Epithelial cell of proximal tubule (primary cell): ENCODE results near the gene TTC21A. TPM values are rescaled to one million over a fixed set of nuclear protein-coding genes. Genes with fewer than 3 reads are reported as not detected.
A peak's percentile ranks its signal among the peaks of the same experiment; 100 is the strongest.
"Not testable (repeated sequence)": the region's sequence is repeated elsewhere in the genome, so short reads cannot be mapped to it uniquely, and the experiment has no call there.

Experiments
- DNase-seq: peaks from one replicate; pipeline ENCODE4 v3.0.0-alpha.2; 2011; ENCODE audit warnings: low read depth
- H3K4me3 ChIP-seq: 2 replicates; pipeline ENCODE4 v1.5.1; 2011; ENCODE audit warnings: low read depth, mild to moderate bottlenecking, low read length
- CTCF ChIP-seq: conservative IDR thresholded peaks from 2 replicates; pipeline ENCODE4 v1.5.1; 2012; ENCODE audit warnings: low read depth, mild to moderate bottlenecking, low read length
- total RNA-seq: library from RNA; depleted of rRNA; stranded (reverse); fragments of >200 nt; gene quantifications from 2 replicates; pipeline ENCODE4 v1.2.3, GENCODE V29; 2015

Gene TTC21A
- 0.58 and 0.86 TPM in 2 replicates for total RNA-seq

- H3K4me3 ChIP-seq = peak within 1 kb of the TSS; percentile 87
- no peak for TF ChIP-seq CTCF
- no peak for DNase-seq
These were observed at the start of gene TTC21A, which contains the start of gene GORASP1 for GRCh38 chr3:39107388-39108199. TTC21A (plus strand) TSS chr3:39107680; CDS start chr3:39107838, 158 bp downstream. GORASP1 (minus strand) TSS chr3:39107627; CDS start chr3:39107541, 86 bp downstream.

- H3K4me3 ChIP-seq, DNase-seq: not testable (repeated sequence)
These were observed 46.3 kb upstream of the TTC21A start for GRCh38 chr3:39061228-39061627.

- no peak for TF ChIP-seq CTCF
- no peak for DNase-seq
- no peak overlapping the region for H3K4me3 ChIP-seq
These were observed 45.3 kb upstream of the TTC21A start for GRCh38 chr3:39062180-39062579.

- TF ChIP-seq CTCF = no peak
- DNase-seq = no peak
These were observed 44.3 kb upstream of the TTC21A start for GRCh38 chr3:39063143-39063542.

GRCh38 chr3:39064646-39065045, 42.8 kb upstream of the TTC21A start:
- no peak for TF ChIP-seq CTCF

More at GRCh38 chr3:39063143-39063542, 44.3 kb upstream of the TTC21A start:
- H3K4me3 ChIP-seq = no peak overlapping the region

GRCh38 chr3:39065197-39065596, 42.3 kb upstream of the TTC21A start:
- TF ChIP-seq CTCF = peak; percentile 66
- H3K4me3 ChIP-seq = no peak overlapping the region
- DNase-seq = no peak

More at GRCh38 chr3:39064646-39065045, 42.8 kb upstream of the TTC21A start:
- no peak overlapping the region for H3K4me3 ChIP-seq
- peak; percentile 48 for DNase-seq

- TF ChIP-seq CTCF = no peak
- DNase-seq = no peak
- H3K4me3 ChIP-seq = no peak overlapping the region
These were observed 40.2 kb upstream of the TTC21A start for GRCh38 chr3:39067286-39067685.
